Nephron (organoid): ENCODE data around the gene GYPC.

Experiments used
- H3K27ac Mint-ChIP-seq, 3 experiments: 2 replicates each; pipeline ENCODE4 v1.8.0; 2020; ENCODE audit warnings: mixed read lengths in 3 of 3, mild to moderate bottlenecking in 2 of 3, moderate library complexity in 1 of 3
- H3K27me3 Mint-ChIP-seq: 2 replicates; pipeline ENCODE4 v1.8.0; 2021; ENCODE audit warnings: low read depth, mild to moderate bottlenecking, moderate library complexity, mixed read lengths
- H3K36me3 Mint-ChIP-seq: 2 replicates; pipeline ENCODE4 v1.8.0; 2020; ENCODE audit warnings: low read depth, mixed read lengths
- H3K4me1 Mint-ChIP-seq: 2 replicates; pipeline ENCODE4 v1.8.0; 2020; ENCODE audit warnings: mixed read lengths
- H3K4me3 Mint-ChIP-seq, 3 experiments: 2 replicates each; pipeline ENCODE4 v1.8.0; 2020; ENCODE audit warnings: mild to moderate bottlenecking in 3 of 3, mixed read lengths in 3 of 3, moderate library complexity in 2 of 3
- H3K9me3 Mint-ChIP-seq: 2 replicates; pipeline ENCODE4 v1.8.0; 2020; ENCODE audit warnings: mixed read lengths
- CTCF ChIP-seq, 3 experiments: fragments of 200-600 bp; sonication (generic); IDR thresholded peaks; one replicate each; pipeline ENCODE4 v1.5.0; 2021; ENCODE audit warnings: antibody characterized with exemption in 3 of 3; ENCODE audit not compliant: unreplicated experiment in 3 of 3

GYPC gene

GRCh38 chr2:126744640-126745039 lies 88.7 kb downstream of the GYPC start:
- TF ChIP-seq CTCF (IDR thresholded peaks at IDR 0.05; ENCODE audit: unreplicated experiment in 3 of 3): no peak
- Mint-ChIP-seq H3K27ac (no peak overlapping the region), H3K4me1 (no peaks in the 10 kb centered on the region), H3K4me3 (no peak overlapping the region), H3K36me3 (no peaks in the 10 kb centered on the region), H3K9me3 (peaks cover 12% of the 10 kb centered on the region), H3K27me3 (peaks cover under 1% of the 10 kb centered on the region)
